HG02642 (cell line): Measurements from ENCODE around the gene EEF1A2.
"Not testable (repeated sequence)": the region's sequence is repeated elsewhere in the genome, so short reads cannot be mapped to it uniquely, and the experiment has no call there.

Experiments
- ATAC-seq: cut with Tn5 transposase; IDR thresholded peaks from one replicate; pipeline ENCODE4 v1.9.1; 2021; ENCODE audit warnings: mild to moderate bottlenecking; ENCODE audit not compliant: unreplicated experiment, poor library complexity

Gene EEF1A2

DNA sequence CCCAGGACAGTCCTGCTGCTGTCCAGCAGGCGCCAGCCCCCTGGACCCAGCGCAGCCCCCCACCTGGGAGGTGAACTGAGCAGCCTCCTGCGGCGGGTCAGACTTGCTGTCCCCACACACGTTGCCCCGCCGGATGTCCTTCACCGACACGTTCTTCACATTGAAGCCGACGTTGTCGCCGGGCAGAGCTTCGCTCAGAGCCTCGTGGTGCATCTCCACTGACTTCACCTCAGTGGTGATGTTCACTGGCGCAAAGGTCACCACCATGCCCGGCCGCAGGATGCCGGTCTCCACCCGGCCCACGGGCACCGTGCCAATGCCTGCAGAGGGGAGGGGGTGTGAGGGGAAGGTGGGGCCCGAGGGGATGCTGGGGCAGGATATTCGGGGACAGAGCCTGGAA lies 8.5 kb downstream of the EEF1A2 start:
- ATAC-seq: no peak

DNA sequence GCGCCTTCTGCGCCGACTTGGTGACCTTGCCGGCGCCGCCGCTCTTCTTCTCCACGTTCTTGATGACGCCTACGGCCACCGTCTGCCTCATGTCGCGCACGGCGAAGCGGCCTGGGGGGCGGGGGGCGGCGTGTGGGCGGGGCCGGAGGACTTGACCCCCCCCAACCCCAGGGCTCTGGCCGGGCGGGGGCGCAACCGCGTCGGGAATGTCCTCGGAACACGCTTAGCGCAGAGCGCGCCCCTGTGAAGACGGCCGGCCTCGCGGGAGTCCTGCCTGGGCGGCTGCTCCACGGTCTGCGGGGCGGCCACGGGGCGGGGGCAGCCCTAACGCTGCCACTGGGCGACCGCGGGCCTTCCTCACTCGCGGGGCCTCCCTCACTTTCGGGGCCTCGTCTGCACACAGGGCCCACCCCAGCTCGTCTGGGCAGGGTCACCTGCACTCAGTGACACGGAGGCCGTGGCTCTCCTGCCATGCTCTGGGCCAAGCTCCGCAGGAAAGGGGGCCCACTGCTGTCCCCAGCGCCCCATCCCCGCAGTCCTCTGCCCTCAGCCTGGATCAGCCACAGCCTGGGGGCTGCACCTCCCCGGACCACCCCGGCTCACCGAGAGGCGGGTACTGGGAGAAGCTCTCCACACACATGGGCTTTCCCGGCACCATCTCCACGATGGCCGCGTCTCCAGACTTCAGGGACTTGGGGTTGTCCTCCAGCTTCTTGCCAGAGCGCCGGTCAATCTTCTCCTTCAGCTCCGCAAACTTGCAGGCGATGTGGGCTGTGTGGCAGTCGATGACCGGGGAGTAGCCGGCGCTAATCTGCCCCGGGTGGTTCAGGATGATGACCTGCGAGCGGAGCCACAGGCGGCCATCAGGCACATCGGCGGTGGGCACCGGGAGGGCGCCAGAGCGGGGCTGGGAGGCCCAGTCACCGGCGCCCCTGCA lies 10.3 kb downstream of the EEF1A2 start:
- ATAC-seq: no peak

DNA sequence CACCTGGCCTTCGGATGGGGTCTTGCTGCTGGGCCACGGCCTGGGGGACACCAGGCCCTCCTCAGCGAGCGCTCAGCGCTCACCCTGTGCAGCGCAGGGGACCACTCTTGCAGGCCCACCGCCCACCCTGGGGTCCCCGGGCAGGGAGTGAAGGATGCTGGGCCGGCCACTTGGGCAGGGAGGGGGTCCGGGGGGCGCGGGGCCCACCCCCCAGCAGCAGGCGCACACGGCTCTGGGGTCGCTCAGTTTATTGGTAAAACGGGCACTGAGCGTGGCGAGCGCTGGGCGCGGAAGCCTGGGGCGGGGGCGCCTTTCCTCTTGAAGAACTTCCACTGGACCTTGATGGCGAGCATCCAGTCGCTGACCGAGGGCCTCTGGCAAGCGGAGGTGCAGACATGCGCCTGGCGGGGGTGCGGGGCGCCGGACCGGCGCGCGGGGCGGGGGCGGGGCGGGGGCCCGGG lies 11.1 kb downstream of the EEF1A2 start:
- no peak for ATAC-seq

DNA sequence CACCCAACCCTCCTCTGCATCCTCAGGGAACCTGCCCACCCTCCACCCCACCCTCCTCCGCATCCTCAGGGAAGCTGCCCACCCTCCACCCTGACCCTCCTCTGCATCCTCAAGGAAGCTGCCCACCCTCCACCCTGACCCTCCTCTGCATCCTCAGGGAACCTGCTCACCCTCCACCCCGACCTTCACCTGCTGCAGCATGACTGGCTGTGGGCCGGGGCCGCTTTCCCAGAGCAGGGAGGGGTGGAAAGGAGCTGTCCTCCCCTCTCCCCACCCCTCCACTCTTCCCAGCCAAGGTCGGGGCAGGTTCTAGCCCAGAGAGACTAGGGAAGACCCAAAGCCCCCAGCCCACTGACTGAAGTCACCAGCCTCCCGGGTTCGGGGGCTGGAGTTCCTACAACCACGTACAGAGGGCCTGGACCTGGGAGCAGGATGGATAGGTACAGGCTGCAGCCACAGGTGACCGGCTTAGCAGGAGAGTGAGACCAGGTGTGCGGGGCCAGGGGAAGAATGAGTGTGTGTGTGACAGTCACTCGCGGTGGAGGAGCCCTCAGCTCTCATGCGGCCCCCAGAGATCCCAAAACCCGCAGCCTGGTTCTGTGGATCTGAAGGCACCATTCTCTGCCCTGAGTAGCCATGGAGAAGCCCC lies 11.6 kb downstream of the EEF1A2 start:
- ATAC-seq: no peak

DNA sequence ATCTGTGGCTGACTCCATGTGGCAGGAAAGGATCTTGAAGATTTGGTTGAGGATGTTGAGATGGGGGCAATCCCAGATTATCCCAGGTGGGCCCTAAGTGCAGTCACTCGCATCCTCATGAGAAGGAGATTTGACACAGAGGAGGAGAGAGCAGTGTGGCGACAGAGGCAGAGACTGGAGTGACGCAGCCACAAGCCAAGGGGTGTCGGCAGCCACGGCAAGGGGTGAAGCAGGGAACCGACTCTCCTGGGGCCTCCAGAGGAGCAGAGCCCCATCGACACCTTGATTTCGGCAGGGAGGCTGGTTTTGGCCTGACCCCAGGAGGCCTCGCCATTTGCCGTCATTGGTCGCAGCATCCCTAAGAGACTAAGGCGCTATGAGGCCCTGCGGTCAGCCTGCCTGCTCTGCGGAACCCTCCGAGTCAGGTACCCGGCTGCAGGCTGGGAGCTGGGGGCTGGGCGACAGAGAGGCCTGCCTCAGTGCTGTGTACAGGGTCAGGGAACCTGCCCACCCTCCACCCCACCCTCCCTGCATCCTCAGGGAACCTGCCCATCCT lies 12.5 kb downstream of the EEF1A2 start:
- no peak for ATAC-seq

- no peak for ATAC-seq
Measured at GRCh38 chr20:63484651-63485403, 14.1 kb downstream of the EEF1A2 start.

DNA sequence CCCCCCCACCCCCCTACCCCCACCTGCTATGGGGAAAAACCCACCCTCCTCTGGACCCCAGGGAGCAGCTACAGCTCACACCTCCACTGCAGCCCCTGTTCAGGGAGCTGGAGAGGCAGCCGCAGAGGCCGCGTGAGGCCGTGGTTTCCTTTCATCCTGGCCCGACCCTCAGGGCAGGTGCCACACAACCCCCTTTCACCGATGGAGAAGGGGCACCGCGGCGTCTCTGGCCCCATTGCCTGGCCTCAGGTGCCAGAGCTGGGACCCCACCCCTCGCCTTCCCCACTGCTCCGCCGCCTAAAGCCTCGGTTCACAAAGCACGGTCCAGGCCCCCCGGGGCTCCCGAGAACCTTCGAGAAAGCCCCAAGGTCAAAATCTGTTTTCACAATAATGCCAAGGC lies 14.6 kb downstream of the EEF1A2 start:
- no peak for ATAC-seq

- ATAC-seq: no peak
Measured at GRCh38 chr20:63483834-63484233, 15.0 kb downstream of the EEF1A2 start.

- no peak for ATAC-seq
Measured at GRCh38 chr20:63482021-63482587, 16.8 kb downstream of the EEF1A2 start.

GRCh38 chr20:63481503-63481902 lies 17.4 kb downstream of the EEF1A2 start:
- no peak for ATAC-seq

DNA sequence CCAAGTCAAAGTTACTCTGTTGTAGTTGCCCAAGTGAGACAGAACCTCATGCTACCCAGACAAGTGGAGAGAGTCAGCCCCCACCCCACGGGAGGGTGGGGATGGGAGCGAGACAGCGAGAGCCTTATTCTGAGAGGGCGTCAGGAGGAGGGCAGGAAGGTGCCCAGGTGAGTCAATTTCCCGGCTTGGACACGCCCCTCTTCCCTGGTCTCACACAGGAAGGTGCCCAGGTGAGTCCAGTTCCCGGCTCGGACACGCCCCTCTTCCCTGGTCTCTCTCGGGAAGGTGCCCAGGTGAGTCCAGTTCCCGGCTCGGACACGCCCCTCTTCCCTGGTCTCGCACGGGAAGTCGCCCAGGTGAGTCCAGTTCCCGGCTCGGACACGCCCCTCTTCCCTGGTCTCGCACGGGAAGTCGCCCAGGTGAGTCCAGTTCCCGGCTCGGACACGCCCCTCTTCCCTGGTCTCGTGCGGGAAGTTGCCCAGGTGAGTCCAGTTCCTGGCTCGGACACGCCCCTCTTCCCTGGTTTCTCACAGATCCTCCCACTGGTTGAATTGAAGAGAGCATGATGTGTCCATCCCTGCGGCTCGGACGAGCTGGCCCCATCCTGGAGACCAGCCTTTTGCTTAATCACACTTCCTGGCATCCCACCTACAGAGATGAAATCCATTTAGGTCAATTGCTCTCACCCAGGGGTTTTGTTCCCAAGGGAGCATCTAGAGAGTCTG lies 19.0 kb downstream of the EEF1A2 start:
- not testable (repeated sequence) for ATAC-seq

GRCh38 chr20:63478346-63479302 lies 20.3 kb downstream of the EEF1A2 start:
- ATAC-seq: no peak

DNA sequence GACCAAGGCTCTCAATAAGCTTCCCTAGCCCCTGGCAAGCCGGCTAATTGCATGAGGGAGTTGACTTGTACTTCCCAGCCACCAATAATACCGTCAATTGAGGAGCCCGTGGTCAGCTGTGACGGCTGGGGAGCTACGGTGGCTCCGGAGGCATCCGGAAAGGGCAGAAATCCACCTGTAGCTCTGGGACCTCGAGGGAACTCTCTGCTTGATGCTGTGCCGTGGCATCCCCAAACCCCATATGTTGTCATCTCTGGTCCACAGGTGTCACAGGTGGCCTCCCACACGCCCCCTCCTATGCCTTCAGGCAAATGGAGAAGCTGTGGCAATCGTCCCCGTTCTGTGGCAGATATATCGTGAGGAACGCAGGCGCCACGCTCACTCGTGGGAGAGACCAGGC lies 20.9 kb downstream of the EEF1A2 start:
- ATAC-seq: no peak

DNA sequence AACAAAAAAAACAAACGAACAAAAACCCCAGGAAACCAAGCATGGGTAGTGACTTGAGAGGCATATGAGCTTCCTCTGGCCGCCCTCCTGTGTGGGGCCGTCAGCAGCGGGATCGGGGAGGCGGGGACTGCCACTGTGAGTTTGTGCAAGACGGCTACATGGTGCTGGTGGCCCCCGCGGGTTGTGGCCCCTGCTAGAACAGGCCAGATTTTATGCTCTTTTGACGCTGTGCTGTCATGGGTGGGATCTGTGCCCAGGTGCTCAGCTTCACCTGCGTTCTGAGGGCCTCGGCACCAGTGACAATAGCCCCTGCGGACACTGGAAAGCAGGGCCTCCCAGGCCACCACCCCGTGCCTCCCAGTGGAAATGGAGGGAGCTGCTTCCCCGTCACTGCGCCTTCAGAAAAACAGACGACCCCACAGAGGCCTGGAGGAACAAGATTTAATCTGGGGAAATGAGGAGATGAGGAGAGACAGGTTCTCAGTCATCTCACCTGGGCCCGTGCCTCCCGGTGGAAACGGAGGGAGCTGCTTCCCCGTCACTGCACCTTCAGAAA lies 21.7 kb downstream of the EEF1A2 start:
- no peak for ATAC-seq

- no peak for ATAC-seq
Measured at GRCh38 chr20:63475209-63475608, 23.7 kb downstream of the EEF1A2 start.

GRCh38 chr20:63473555-63474449 lies 25.1 kb downstream of the EEF1A2 start:
- ATAC-seq: no peak

- ATAC-seq: no peak
Measured at GRCh38 chr20:63472862-63473390, 26.0 kb downstream of the EEF1A2 start.
